ENCODE results near the gene INPP5D.

DNA sequence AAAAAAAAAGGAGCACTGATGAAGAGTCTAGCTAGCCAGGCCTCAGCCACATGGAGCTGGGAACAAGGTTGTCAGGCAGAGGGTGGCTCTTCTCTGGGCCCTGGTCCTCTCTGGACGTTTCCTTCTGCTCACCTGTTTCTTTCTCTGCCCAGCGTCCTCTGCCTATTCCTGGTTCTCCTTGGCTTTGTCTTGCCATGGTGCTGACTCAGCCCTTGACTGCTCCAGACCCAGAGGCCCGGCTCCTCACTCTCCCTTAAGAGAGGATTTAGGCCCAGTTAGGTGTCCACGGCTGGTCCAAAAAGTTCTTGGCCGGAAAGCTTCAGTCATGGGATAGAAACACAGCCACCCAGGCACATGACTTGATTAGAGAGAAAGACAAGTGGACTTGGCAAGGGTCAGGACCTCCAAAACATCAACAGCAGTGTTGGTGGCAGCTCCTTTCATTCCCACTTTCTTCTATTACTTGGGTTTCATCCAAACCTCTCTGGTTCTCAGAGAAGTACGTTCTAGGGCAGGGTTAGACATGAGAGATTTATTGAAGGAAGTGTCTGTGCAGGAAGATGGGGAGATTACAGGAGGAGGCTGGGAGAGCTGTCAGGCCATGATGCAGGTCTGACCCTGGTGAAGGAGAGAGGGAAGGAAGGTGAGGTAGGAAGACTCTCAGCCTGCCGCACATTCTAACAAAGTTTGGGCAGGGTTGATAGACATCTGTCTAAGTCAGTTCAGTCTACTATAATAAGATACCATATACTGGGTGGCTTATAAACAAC, 176.9 kb downstream of the INPP5D start:
- TF ChIP-seq POLR2A (IDR thresholded peaks at IDR 0.05; ENCODE audit: low read length) (no peak), GATA1 (IDR thresholded peaks at IDR 0.05; ENCODE audit: low read depth, low read length) (no peak)

Measured in erythroblast (primary cell).